CD14-positive monocyte (primary cell): ENCODE measurements around the gene ALOX15. TPM values are rescaled to one million over a fixed set of nuclear protein-coding genes. Genes with fewer than 3 reads are reported as not detected.

Source experiments
- DNase-seq, 3 donors: peaks; one replicate each; pipeline ENCODE4 v3.0.0-alpha.2; 2011 to 2022
- H2AFZ ChIP-seq: 2 replicates; pipeline ENCODE4 v1.6.0; 2012; ENCODE audit warnings: mild to moderate bottlenecking, low read depth, low read length, inconsistent platforms; ENCODE audit not compliant: insufficient read depth, poor library complexity, severe bottlenecking
- H3K27ac ChIP-seq, 2 donors: 1 replicate in 1 of 2; 2 replicates in 1 of 2; pipeline ENCODE4 v1.5.1; 2012 to 2013; ENCODE audit warnings: low read length in 2 of 2, control low read depth in 1 of 2, inconsistent platforms in 1 of 2, low read depth in 1 of 2, mild to moderate bottlenecking in 1 of 2
- H3K27me3 ChIP-seq, 2 donors: one replicate each; pipeline versions ENCODE4 v1.6.0 to v1.6.1; 2011 to 2013; ENCODE audit warnings: low read length in 2 of 2; ENCODE audit not compliant: control insufficient read depth in 2 of 2, insufficient read depth in 2 of 2
- H3K36me3 ChIP-seq, 2 donors: replicated peaks in 1 of 2; 1 replicate in 1 of 2; 2 replicates in 1 of 2; pipeline versions ENCODE4 v1.5.1 to v1.6.1; 2012 to 2013; ENCODE audit warnings: low read length in 2 of 2, control low read depth in 1 of 2, inconsistent platforms in 1 of 2, mild to moderate bottlenecking in 1 of 2; ENCODE audit not compliant: insufficient read depth in 2 of 2, control insufficient read depth in 1 of 2
- H3K4me1 ChIP-seq, 2 donors: 1 replicate in 1 of 2; 2 replicates in 1 of 2; pipeline versions ENCODE4 v1.5.1 to v1.6.1; 2012 to 2013; ENCODE audit warnings: low read length in 2 of 2, control low read depth in 1 of 2, inconsistent platforms in 1 of 2, mild to moderate bottlenecking in 1 of 2, moderate library complexity in 1 of 2; ENCODE audit not compliant: insufficient read depth in 2 of 2, control insufficient read depth in 1 of 2
- H3K4me2 ChIP-seq: replicated peaks from 2 replicates; pipeline ENCODE3; 2012; ENCODE audit warnings: low read length, moderate library complexity, mild to moderate bottlenecking; ENCODE audit not compliant: poor library complexity, severe bottlenecking; ENCODE audit errors: extremely low read depth
- H3K4me3 ChIP-seq, 3 experiments: fragments of 200-600 bp in 1 of 3; sonication (generic) in 1 of 3; replicated peaks in 1 of 3; 1 replicate in 2 of 3; 2 replicates in 1 of 3; pipeline ENCODE4 v1.5.1; 2011 to 2013; ENCODE audit warnings: low read length in 3 of 3, mild to moderate bottlenecking in 3 of 3, control low read depth in 2 of 3, low read depth in 2 of 3, inconsistent platforms in 1 of 3, moderate library complexity in 1 of 3
- H3K79me2 ChIP-seq: 2 replicates; pipeline ENCODE4 v1.6.0; 2012; ENCODE audit warnings: mild to moderate bottlenecking, control low read depth, inconsistent platforms, low read length, moderate library complexity; ENCODE audit not compliant: insufficient read depth
- H3K9ac ChIP-seq: 2 replicates; pipeline ENCODE4 v1.6.0; 2017; ENCODE audit warnings: low read length, mild to moderate bottlenecking; ENCODE audit not compliant: insufficient read depth, poor library complexity, severe bottlenecking
- H3K9me3 ChIP-seq, 2 donors: replicated peaks in 1 of 2; 1 replicate in 1 of 2; 2 replicates in 1 of 2; pipeline versions ENCODE4 v1.5.1 to v1.6.1; 2012 to 2013; ENCODE audit warnings: low read length in 2 of 2, control low read depth in 1 of 2; ENCODE audit not compliant: control insufficient read depth in 1 of 2, insufficient read depth in 1 of 2
- H4K20me1 ChIP-seq: 2 replicates; pipeline ENCODE4 v1.6.0; 2012; ENCODE audit warnings: mild to moderate bottlenecking, low read length, control low read depth, moderate library complexity; ENCODE audit not compliant: insufficient read depth
- H3K27ac Mint-ChIP-seq, 7 donors: one replicate each; pipeline ENCODE4 v1.8.0; 2020; ENCODE audit warnings: mild to moderate bottlenecking in 7 of 7, mixed read lengths in 7 of 7, moderate library complexity in 6 of 7, inconsistent platforms in 2 of 7
- H3K27me3 Mint-ChIP-seq, 3 donors: one replicate each; pipeline ENCODE4 v1.8.0; 2021 to 2022; ENCODE audit warnings: low read depth in 3 of 3, mild to moderate bottlenecking in 3 of 3, mixed read lengths in 3 of 3, moderate library complexity in 3 of 3, inconsistent platforms in 1 of 3
- H3K36me3 Mint-ChIP-seq, 2 donors: one replicate each; pipeline ENCODE4 v1.8.0; 2020; ENCODE audit warnings: mixed read lengths in 2 of 2, inconsistent platforms in 1 of 2, mild to moderate bottlenecking in 1 of 2
- H3K4me1 Mint-ChIP-seq: one replicate; pipeline ENCODE4 v1.8.0; 2020; ENCODE audit warnings: mild to moderate bottlenecking, mixed read lengths
- H3K4me3 Mint-ChIP-seq, 2 donors: one replicate each; pipeline ENCODE4 v1.8.0; 2020; ENCODE audit warnings: mild to moderate bottlenecking in 2 of 2, mixed read lengths in 2 of 2, moderate library complexity in 1 of 2
- H3K9me3 Mint-ChIP-seq, 7 donors: one replicate each; pipeline ENCODE4 v1.8.0; 2020 to 2022; ENCODE audit warnings: mixed read lengths in 7 of 7, mild to moderate bottlenecking in 6 of 7, moderate library complexity in 6 of 7, inconsistent platforms in 2 of 7
- CTCF ChIP-seq: fragments of 200-600 bp; IDR thresholded peaks from one replicate; pipeline ENCODE4 v1.8.0; 2022; ENCODE audit warnings: antibody characterized with exemption, mild to moderate bottlenecking
- WGBS: methylation state at CpG from one replicate; pipeline ENCODE4 v1.1.5; 2013; ENCODE audit warnings: missing lambda C conversion rate; ENCODE audit not compliant: insufficient coverage; 5-methylcytosine and 5-hydroxymethylcytosine counted together
- intact Hi-C, 2 donors: fragments of 100-400 bp; cut with micrococcal nuclease; formaldehyde crosslinking; loops; one replicate each; pipeline versions ENCODE4 v1.15.0 to v1.15.1; 2023
- polyA plus RNA-seq, 3 donors: library from polyadenylated mRNA; depleted of rRNA in 1 of 3; unstranded in 2 of 3; stranded (reverse) in 1 of 3; fragments of 300-500 nt in 2 of 3; fragments of >200 nt in 1 of 3; fragmentation: Illumina TruSeq in 2 of 3; gene quantifications; 1 replicate in 2 of 3; 2 replicates in 1 of 3; pipeline ENCODE4 v1.2.3, GENCODE V29; 2012 to 2021

Gene ALOX15
- polyA plus RNA-seq, 3 donors = 0.05 to 0.13 TPM; not detected in 1

- no peak overlapping the region for H2AFZ ChIP-seq
- Mint-ChIP-seq H3K27me3 (peaks cover 6 to 9% (median 9%) of the 10 kb centered on the region in 3 donors), H3K9me3 (no peaks in the 10 kb centered on the region), H3K4me1 (peaks cover 19% of the 10 kb centered on the region), H3K36me3 (no peaks in the 10 kb centered on the region), H3K4me3 (no peak overlapping the region), H3K27ac (no peak overlapping the region)
- H3K4me2 ChIP-seq = no peak overlapping the region
- DNase-seq = no peak
- no peak for TF ChIP-seq CTCF
- no peak overlapping the region for H3K27ac ChIP-seq
- H3K79me2 ChIP-seq = no peaks in the 10 kb centered on the region
- H4K20me1 ChIP-seq = no peaks in the 10 kb centered on the region
- H3K27me3 ChIP-seq = no peaks in the 10 kb centered on the region
- intact Hi-C loops = no loop called here
- no peak overlapping the region for H3K9ac ChIP-seq
- WGBS = 98% methylated on average over 17 of the region's 18 CpGs
- H3K9me3 ChIP-seq = no peaks in the 10 kb centered on the region
- peaks cover 15 to 25% of the 10 kb centered on the region in 2 donors for H3K4me1 ChIP-seq
- H3K36me3 ChIP-seq = no peaks in the 10 kb centered on the region
- H3K4me3 ChIP-seq = no peak overlapping the region
These were observed 37.3 kb downstream of the ALOX15 start for GRCh38 chr17:4604111-4604644.

GRCh38 chr17:4602041-4602440 is 39.4 kb downstream of the ALOX15 start:
- Histone ChIP-seq H3K27ac (no peak overlapping the region), H3K4me1 (peaks cover 0 to 7% of the 10 kb centered on the region in 2 donors), H3K4me3 (no peak overlapping the region), H3K4me2 (no peak overlapping the region), H2AFZ (no peak overlapping the region), H3K36me3 (no peaks in the 10 kb centered on the region), H3K79me2 (no peaks in the 10 kb centered on the region), H3K27me3 (no peaks in the 10 kb centered on the region), H3K9me3 (no peaks in the 10 kb centered on the region), H3K9ac (no peak overlapping the region), H4K20me1 (no peaks in the 10 kb centered on the region)
- no peak for DNase-seq
- H3K36me3 Mint-ChIP-seq = no peaks in the 10 kb centered on the region
- WGBS = 100% methylated on average over 1 of the region's 5 CpGs
- intact Hi-C loops = no loop called here
- H3K9me3 Mint-ChIP-seq = no peaks in the 10 kb centered on the region
- H3K27ac Mint-ChIP-seq = no peak overlapping the region
- H3K4me1 Mint-ChIP-seq = peaks cover 6% of the 10 kb centered on the region
- no peak overlapping the region for H3K4me3 Mint-ChIP-seq
- no peak for TF ChIP-seq CTCF
- peaks cover 6 to 9% (median 7%) of the 10 kb centered on the region in 3 donors for H3K27me3 Mint-ChIP-seq
